22Rv1 (cell line): ENCODE data around the gene RNF121.

Experiments
- CTCF ChIP-seq: fragments of 450-650 bp; IDR thresholded peaks from 2 replicates; pipeline ENCODE4 v1.5.1; 2017; ENCODE audit warnings: mild to moderate bottlenecking
- ZFX ChIP-seq: fragments of 450-650 bp; IDR thresholded peaks from 2 replicates; pipeline ENCODE4 v1.6.1; 2017; ENCODE audit warnings: antibody characterized with exemption, borderline replicate concordance

- TF ChIP-seq CTCF (no peak), ZFX (no peak)
These were observed 58.7 kb downstream of the RNF121 start for GRCh38 chr11:71987521-71987920.
